ENCODE data around the gene RALY. TPM values are rescaled to one million over a fixed set of nuclear protein-coding genes. Genes with fewer than 3 reads are reported as not detected.

The RALY gene
- total and polyA plus RNA-seq, 3 experiments from 2014 or later, result 159 to 230 (median 160) TPM

DNA sequence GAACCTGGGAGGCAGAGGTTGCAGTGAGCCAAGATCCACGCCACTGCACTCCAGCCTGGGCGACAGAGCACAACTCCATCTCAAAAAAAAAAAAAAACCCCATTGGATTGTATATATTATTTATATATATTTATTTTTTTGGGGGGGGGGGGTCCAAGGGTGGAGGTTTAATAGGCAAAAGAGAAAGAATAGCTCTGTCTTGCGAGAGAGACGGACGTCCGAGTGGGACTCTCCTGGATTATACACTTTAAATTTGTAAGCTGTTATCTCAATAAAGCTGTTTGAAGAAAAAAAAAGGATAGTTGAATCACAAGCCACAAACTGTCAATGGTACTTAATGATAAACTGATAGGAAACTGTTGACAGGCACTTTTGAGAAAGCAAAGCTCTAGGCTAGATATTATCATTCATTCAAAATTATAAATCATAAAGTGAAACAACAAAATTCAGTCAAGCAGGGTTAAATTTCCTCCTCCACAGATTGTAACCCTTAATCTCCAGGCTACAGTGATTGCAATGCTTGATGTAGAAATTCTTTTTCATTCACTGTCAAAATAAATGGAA, 98.0 kb downstream of the RALY start:
- DNase-seq, result no peak
- Mint-ChIP-seq H3K27me3 (no peaks in the 10 kb centered on the region), H3K36me3 (peaks cover 4 to 92% (median 19%) of the 10 kb centered on the region in 3 donors), H3K4me3 (no peak overlapping the region), H3K27ac (peak overlapping the region in 5 of 8 donors; percentile 29 to 61 (median 34)), H3K9me3 (no peaks in the 10 kb centered on the region), H3K4me1 (peaks cover 5 to 30% (median 15%) of the 10 kb centered on the region in 3 donors)
- Histone ChIP-seq H3K4me1 (ENCODE audit: insufficient read depth, low read length) (no peaks in the 10 kb centered on the region), H3K4me3 (ENCODE audit: low read length) (no peak overlapping the region), H3K27ac (ENCODE audit: low read depth, low read length) (no peak overlapping the region), H3K27me3 (ENCODE audit: insufficient read depth, low read length, poor library complexity, severe bottlenecking) (no peaks in the 10 kb centered on the region), H3K9me3 (ENCODE audit: low read length) (no peaks in the 10 kb centered on the region), H3K36me3 (ENCODE audit: insufficient read depth, low read length) (peaks cover 50% of the 10 kb centered on the region)
- ChIA-PET CTCF (no interaction called here), POLR2A (interaction anchor here (0.6 kb wide), 2 partner anchors 10 to 1236 kb away, joined by 3 to 4 read pairs; no protein-coding TSS in a partner anchor)

DNA sequence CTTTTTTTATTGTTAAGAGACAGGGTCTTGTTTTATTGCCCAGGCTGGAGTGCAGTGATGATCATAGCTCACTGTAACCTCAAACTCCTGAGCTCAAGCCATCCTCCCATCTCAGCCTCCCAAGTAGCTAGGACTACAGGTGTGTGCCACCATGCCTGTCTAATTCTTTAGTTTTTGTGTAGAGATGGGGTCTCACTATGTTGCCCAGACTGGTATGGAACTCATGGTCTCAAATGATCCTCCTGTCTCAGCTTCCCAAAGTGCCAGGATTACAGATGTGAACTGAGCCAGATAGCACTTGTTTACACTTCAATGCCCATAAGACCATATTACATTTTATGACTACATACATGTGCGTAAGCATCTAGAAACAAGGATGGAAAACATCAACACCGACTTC, 100.2 kb downstream of the RALY start:
- H3K4me3 Mint-ChIP-seq, result no peak overlapping the region
- H3K27ac ChIP-seq (ENCODE audit: low read depth, low read length), result no peak overlapping the region

DNA sequence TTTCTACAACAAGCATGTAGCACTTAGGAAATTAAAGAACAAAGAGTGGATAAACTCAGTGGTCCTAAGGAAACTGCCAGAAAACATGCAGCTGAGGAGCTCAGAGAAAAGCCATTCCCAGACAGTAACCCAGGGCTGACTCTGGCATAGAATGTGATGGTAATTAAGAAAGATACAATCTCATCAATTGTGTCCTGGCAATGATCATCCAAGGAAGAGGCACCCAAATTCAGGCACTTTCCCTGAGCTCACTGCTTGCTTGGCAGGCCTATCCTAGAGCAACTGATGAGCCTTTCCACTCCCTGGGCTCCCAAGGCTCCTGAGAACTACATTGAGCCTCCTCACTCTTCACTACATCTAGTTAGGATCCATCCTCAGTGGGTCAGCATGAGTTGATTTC, 102.1 kb downstream of the RALY start:
- Histone ChIP-seq H3K27ac (ENCODE audit: low read depth, low read length) (no peak overlapping the region), H3K27me3 (ENCODE audit: insufficient read depth, low read length, poor library complexity, severe bottlenecking) (no peaks in the 10 kb centered on the region), H3K9me3 (ENCODE audit: low read length) (no peaks in the 10 kb centered on the region), H3K4me1 (ENCODE audit: insufficient read depth, low read length) (no peaks in the 10 kb centered on the region), H3K4me3 (ENCODE audit: low read length) (no peak overlapping the region), H3K36me3 (ENCODE audit: insufficient read depth, low read length) (peaks cover 46% of the 10 kb centered on the region)
- H3K36me3 Mint-ChIP-seq, result peaks cover 8 to 87% (median 17%) of the 10 kb centered on the region in 3 donors
- no peaks in the 10 kb centered on the region for H3K9me3 Mint-ChIP-seq
- peaks cover 7 to 27% (median 25%) of the 10 kb centered on the region in 3 donors for H3K4me1 Mint-ChIP-seq
- no peak for DNase-seq
- ChIA-PET CTCF (no interaction called here), POLR2A (no interaction called here)
- no peaks in the 10 kb centered on the region for H3K27me3 Mint-ChIP-seq
- peak overlapping the region in 2 of 8 donors; percentile 15 to 87 for H3K27ac Mint-ChIP-seq
- no peak overlapping the region for H3K4me3 Mint-ChIP-seq

More for the DNA sequence above, 100.2 kb downstream of the RALY start:
- Mint-ChIP-seq H3K4me1 (peaks cover 4 to 24% (median 15%) of the 10 kb centered on the region in 3 donors), H3K27me3 (no peaks in the 10 kb centered on the region), H3K9me3 (no peaks in the 10 kb centered on the region), H3K36me3 (peaks cover 8 to 91% (median 18%) of the 10 kb centered on the region in 3 donors), H3K27ac (peak overlapping the region in 5 of 8 donors; percentile 18 to 80 (median 30))
- no peaks in the 10 kb centered on the region for H3K9me3 ChIP-seq (ENCODE audit: low read length)
- no peaks in the 10 kb centered on the region for H3K4me1 ChIP-seq (ENCODE audit: insufficient read depth, low read length)
- ChIA-PET POLR2A (no interaction called here), CTCF (no interaction called here)
- peaks cover 49% of the 10 kb centered on the region for H3K36me3 ChIP-seq (ENCODE audit: insufficient read depth, low read length)
- no peak overlapping the region for H3K4me3 ChIP-seq (ENCODE audit: low read length)
- H3K27me3 ChIP-seq (ENCODE audit: insufficient read depth, low read length, poor library complexity, severe bottlenecking), result no peaks in the 10 kb centered on the region
- no peak for DNase-seq

DNA sequence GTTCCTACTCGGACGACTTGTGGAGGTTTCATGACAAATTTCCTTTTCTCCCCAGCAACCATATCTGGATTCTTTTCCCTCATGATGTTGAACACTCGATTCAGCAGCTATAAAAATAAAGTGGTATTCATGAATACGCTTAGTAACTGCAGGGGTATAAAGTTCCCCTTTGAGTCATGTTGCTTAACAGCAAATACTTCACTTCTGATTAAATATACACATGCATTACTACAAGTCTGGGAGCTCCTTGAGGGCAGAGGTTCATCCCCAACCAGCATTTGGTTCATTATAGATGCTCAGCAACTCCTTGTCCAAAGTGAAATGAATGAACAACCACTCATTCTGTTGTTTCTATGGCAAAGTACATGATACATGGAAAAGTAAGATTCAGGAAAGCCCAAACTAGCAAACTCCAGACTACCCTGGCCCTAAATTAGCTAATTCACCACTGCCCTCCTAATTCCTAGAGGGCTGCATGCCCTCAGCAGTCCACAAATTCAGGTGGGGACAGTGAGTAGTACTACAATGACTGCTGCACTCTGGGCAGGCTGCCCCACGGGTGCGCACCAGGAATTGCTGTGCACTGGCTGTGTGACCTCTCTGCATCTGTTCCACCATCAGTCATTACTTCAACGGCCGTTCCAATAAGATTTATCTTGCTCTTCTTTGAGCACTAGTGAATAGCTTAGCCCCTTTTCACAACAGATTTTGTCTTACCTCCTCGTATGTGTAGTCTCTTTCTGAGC, 103.2 kb downstream of the RALY start:
- Histone ChIP-seq H3K27ac (ENCODE audit: low read depth, low read length) (no peak overlapping the region), H3K36me3 (ENCODE audit: insufficient read depth, low read length) (peaks cover 51% of the 10 kb centered on the region), H3K9me3 (ENCODE audit: low read length) (no peaks in the 10 kb centered on the region), H3K27me3 (ENCODE audit: insufficient read depth, low read length, poor library complexity, severe bottlenecking) (no peaks in the 10 kb centered on the region), H3K4me3 (ENCODE audit: low read length) (no peak overlapping the region), H3K4me1 (ENCODE audit: insufficient read depth, low read length) (no peaks in the 10 kb centered on the region)
- POLR2A ChIA-PET, result no interaction called here
- H3K4me3 Mint-ChIP-seq, result no peak overlapping the region
- CTCF ChIA-PET, result interaction anchor here (0.8 kb wide), 1 partner anchor 29 kb away, joined by 3 read pairs; no protein-coding TSS in a partner anchor
- peaks cover 8 to 30% (median 25%) of the 10 kb centered on the region in 3 donors for H3K4me1 Mint-ChIP-seq
- H3K27ac Mint-ChIP-seq, result peak overlapping the region in 4 of 8 donors; percentile 12 to 86 (median 50)
- H3K27me3 Mint-ChIP-seq, result no peaks in the 10 kb centered on the region
- H3K9me3 Mint-ChIP-seq, result no peaks in the 10 kb centered on the region
- DNase-seq, result no peak
- peaks cover 8 to 89% (median 19%) of the 10 kb centered on the region in 3 donors for H3K36me3 Mint-ChIP-seq

DNA sequence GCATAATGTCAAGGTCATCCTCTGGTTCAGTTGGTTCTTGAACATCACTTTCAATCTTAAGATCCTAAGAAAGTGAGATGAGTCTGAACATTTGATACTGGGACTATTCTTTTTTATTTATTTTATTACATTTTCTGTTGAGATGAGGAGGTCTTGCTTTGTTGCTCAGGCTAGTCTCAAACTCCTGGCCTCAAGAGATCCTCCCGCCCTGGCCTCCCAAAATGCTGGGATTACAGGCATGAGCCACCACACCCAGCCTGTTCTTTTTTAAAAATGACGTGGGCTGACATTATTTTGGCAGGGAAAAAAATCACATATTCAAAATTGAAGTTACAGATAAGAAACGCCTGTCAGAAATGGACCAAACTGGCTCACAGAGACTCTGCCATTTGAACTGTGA, 104.9 kb downstream of the RALY start:
- H3K9me3 Mint-ChIP-seq, result no peaks in the 10 kb centered on the region
- no peaks in the 10 kb centered on the region for H3K27me3 Mint-ChIP-seq
- peaks cover 12 to 89% (median 20%) of the 10 kb centered on the region in 3 donors for H3K36me3 Mint-ChIP-seq
- ChIA-PET POLR2A (no interaction called here), CTCF (no interaction called here)
- no peak for DNase-seq
- Histone ChIP-seq H3K4me3 (ENCODE audit: low read length) (no peak overlapping the region), H3K9me3 (ENCODE audit: low read length) (no peaks in the 10 kb centered on the region), H3K36me3 (ENCODE audit: insufficient read depth, low read length) (peaks cover 55% of the 10 kb centered on the region), H3K27ac (ENCODE audit: low read depth, low read length) (no peak overlapping the region), H3K4me1 (ENCODE audit: insufficient read depth, low read length) (no peaks in the 10 kb centered on the region), H3K27me3 (ENCODE audit: insufficient read depth, low read length, poor library complexity, severe bottlenecking) (no peaks in the 10 kb centered on the region)
- H3K4me3 Mint-ChIP-seq, result no peak overlapping the region
- H3K27ac Mint-ChIP-seq, result peak overlapping the region in 1 of 8 donors; percentile 70
- peaks cover 13 to 31% (median 29%) of the 10 kb centered on the region in 3 donors for H3K4me1 Mint-ChIP-seq

DNA sequence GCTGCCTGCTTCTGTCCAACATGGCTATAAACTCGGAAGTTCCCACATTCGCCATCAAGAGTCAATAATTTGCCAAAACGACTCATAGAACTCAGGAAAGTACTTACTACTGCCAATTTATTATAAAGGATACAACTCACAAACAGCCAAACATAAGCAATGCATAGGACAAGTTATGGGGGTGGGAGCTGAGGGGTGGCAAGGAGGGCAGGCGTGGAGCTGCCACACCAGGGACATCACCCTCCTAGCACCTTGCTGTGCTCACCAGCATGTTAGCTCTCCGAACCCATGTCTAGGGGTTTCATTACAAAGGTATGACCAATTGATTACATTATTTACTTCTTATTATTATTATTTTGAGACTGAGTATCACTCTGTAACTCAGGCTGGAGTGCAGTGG, 106.0 kb downstream of the RALY start:
- peaks cover 60% of the 10 kb centered on the region for H3K36me3 ChIP-seq (ENCODE audit: insufficient read depth, low read length)
- CTCF ChIA-PET, result no interaction called here
- Mint-ChIP-seq H3K9me3 (no peaks in the 10 kb centered on the region), H3K4me3 (no peak overlapping the region), H3K27ac (peak overlapping the region in 1 of 8 donors; percentile 42), H3K4me1 (peaks cover 15 to 36% (median 33%) of the 10 kb centered on the region in 3 donors), H3K36me3 (peaks cover 8 to 92% (median 26%) of the 10 kb centered on the region in 3 donors), H3K27me3 (no peaks in the 10 kb centered on the region)
- no peak for DNase-seq
- no peaks in the 10 kb centered on the region for H3K9me3 ChIP-seq (ENCODE audit: low read length)
- no peak overlapping the region for H3K27ac ChIP-seq (ENCODE audit: low read depth, low read length)
- no peaks in the 10 kb centered on the region for H3K27me3 ChIP-seq (ENCODE audit: insufficient read depth, low read length, poor library complexity, severe bottlenecking)
- POLR2A ChIA-PET, result interaction anchor here (0.5 kb wide), 1 partner anchor 1858 kb away, joined by 3 read pairs; no protein-coding TSS in a partner anchor
- H3K4me1 ChIP-seq (ENCODE audit: insufficient read depth, low read length), result peaks cover 6% of the 10 kb centered on the region
- no peak overlapping the region for H3K4me3 ChIP-seq (ENCODE audit: low read length)

DNA sequence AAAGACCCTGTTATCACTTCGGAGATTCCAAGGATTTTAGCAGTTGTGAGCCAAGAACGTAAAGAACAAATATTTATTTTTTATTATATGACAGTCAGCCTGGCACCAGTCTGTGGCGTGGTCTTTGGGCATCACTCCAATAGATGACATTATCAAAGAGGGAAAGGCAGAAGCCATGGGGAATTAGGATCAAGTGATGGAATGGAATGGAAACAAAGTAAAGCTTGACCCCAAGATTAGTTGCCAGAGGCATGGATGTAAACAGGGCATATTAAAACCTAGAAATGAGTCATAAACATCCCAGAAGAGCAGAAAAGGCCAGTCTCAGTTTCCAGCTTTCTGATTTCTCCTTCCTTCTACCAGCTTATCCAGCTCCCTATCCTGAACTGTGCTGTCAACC, 106.9 kb downstream of the RALY start:
- H3K4me1 ChIP-seq (ENCODE audit: insufficient read depth, low read length), result peaks cover 13% of the 10 kb centered on the region
- DNase-seq, result no peak
- Mint-ChIP-seq H3K9me3 (no peaks in the 10 kb centered on the region), H3K27ac (peak overlapping the region in 5 of 8 donors; percentile 21 to 80 (median 75)), H3K4me1 (peaks cover 23 to 45% (median 41%) of the 10 kb centered on the region in 3 donors), H3K4me3 (no peak overlapping the region), H3K27me3 (no peaks in the 10 kb centered on the region), H3K36me3 (peaks cover 8 to 94% (median 30%) of the 10 kb centered on the region in 3 donors)
- H3K27me3 ChIP-seq (ENCODE audit: insufficient read depth, low read length, poor library complexity, severe bottlenecking), result no peaks in the 10 kb centered on the region
- CTCF ChIA-PET, result interaction anchor here (0.7 kb wide), 1 partner anchor 11 kb away, joined by 3 read pairs; no protein-coding TSS in a partner anchor
- peaks cover 65% of the 10 kb centered on the region for H3K36me3 ChIP-seq (ENCODE audit: insufficient read depth, low read length)
- H3K27ac ChIP-seq (ENCODE audit: low read depth, low read length), result no peak overlapping the region
- no peaks in the 10 kb centered on the region for H3K9me3 ChIP-seq (ENCODE audit: low read length)
- H3K4me3 ChIP-seq (ENCODE audit: low read length), result no peak overlapping the region
- POLR2A ChIA-PET, result no interaction called here

DNA sequence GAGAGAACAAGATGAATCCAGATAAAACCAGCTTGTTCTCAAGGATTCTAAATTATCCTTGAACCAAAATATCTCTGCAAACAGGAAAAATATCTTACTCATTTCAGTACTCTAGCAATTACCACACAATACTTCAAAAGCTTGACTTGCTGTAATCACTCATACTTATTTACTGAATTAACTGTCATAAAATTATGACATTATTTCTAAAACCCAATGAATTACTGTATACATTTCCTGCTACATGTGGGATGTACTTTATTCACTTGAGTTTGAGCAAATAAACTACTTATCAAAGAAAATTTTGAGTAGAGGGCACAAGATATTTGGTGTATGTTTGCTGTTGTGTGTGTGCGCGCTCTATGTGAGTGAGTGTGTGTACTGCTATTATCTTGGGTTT, 108.6 kb downstream of the RALY start:
- H3K4me1 Mint-ChIP-seq, result peaks cover 30 to 58% (median 54%) of the 10 kb centered on the region in 3 donors
- no peak for DNase-seq
- H3K4me3 ChIP-seq (ENCODE audit: low read length), result no peak overlapping the region
- no peaks in the 10 kb centered on the region for H3K27me3 Mint-ChIP-seq
- peaks cover 4 to 85% (median 27%) of the 10 kb centered on the region in 3 donors for H3K36me3 Mint-ChIP-seq
- peak overlapping the region in 6 of 8 donors; percentile 33 to 82 (median 64) for H3K27ac Mint-ChIP-seq
- ChIA-PET POLR2A (no interaction called here), CTCF (interaction anchor here (1.1 kb wide), 1 partner anchor 130 kb away, joined by 3 read pairs; no protein-coding TSS in a partner anchor)
- no peaks in the 10 kb centered on the region for H3K9me3 Mint-ChIP-seq
- no peaks in the 10 kb centered on the region for H3K27me3 ChIP-seq (ENCODE audit: insufficient read depth, low read length, poor library complexity, severe bottlenecking)
- H3K9me3 ChIP-seq (ENCODE audit: low read length), result no peaks in the 10 kb centered on the region
- H3K36me3 ChIP-seq (ENCODE audit: insufficient read depth, low read length), result peaks cover 50% of the 10 kb centered on the region
- peaks cover 30% of the 10 kb centered on the region for H3K4me1 ChIP-seq (ENCODE audit: insufficient read depth, low read length)
- H3K27ac ChIP-seq (ENCODE audit: low read depth, low read length), result no peak overlapping the region
- H3K4me3 Mint-ChIP-seq, result no peak overlapping the region

Measured in CD8-positive, alpha-beta memory T cell (primary cell).